Progenitor cell of endocrine pancreas (in vitro differentiated cells): ENCODE results near the gene LRBA. TPM values are rescaled to one million over a fixed set of nuclear protein-coding genes. Genes with fewer than 3 reads are reported as not detected.

Source experiments
- DNase-seq: peaks from one replicate; pipeline ENCODE4 v3.0.0; 2021; ENCODE audit warnings: low spot score; ENCODE audit not compliant: unreplicated experiment
- H3K27ac Mint-ChIP-seq: 2 replicates; pipeline ENCODE4 v1.8.0; 2021; ENCODE audit warnings: mild to moderate bottlenecking, moderate library complexity, mixed read lengths
- H3K27me3 Mint-ChIP-seq: 2 replicates; pipeline ENCODE4 v1.8.0; 2021; ENCODE audit warnings: mixed read lengths
- H3K36me3 Mint-ChIP-seq: 2 replicates; pipeline ENCODE4 v1.8.0; 2022; ENCODE audit warnings: mixed read lengths; ENCODE audit not compliant: insufficient read depth
- H3K4me1 Mint-ChIP-seq: 2 replicates; pipeline ENCODE4 v1.8.0; 2021; ENCODE audit warnings: low read depth, mixed read lengths
- H3K4me3 Mint-ChIP-seq: 2 replicates; pipeline ENCODE4 v1.8.0; 2021; ENCODE audit warnings: low read depth, mild to moderate bottlenecking, moderate library complexity, mixed read lengths
- H3K9me3 Mint-ChIP-seq: 2 replicates; pipeline ENCODE4 v1.8.0; 2021; ENCODE audit warnings: low read depth, mixed read lengths
- CTCF ChIP-seq: fragments of 200-600 bp; sonication (generic); IDR thresholded peaks from one replicate; pipeline ENCODE4 v1.5.0; 2021; ENCODE audit warnings: antibody characterized with exemption, mild to moderate bottlenecking; ENCODE audit not compliant: unreplicated experiment
- total RNA-seq: library from RNA; stranded (reverse); gene quantifications from 2 replicates; pipeline ENCODE4 v1.2.1, GENCODE V29; 2021

LRBA gene
- total RNA-seq, 1 donor from 2014 or later = 95.2 TPM

GRCh38 chr4:150482581-150482980, 532.5 kb downstream of the LRBA start:
- peaks cover 3% of the 10 kb centered on the region for H3K36me3 Mint-ChIP-seq
- H3K27ac Mint-ChIP-seq = no peak overlapping the region
- no peaks in the 10 kb centered on the region for H3K4me1 Mint-ChIP-seq
- no peak for DNase-seq
- H3K9me3 Mint-ChIP-seq = no peaks in the 10 kb centered on the region
- no peak for TF ChIP-seq CTCF
- H3K4me3 Mint-ChIP-seq = no peak overlapping the region
- no peaks in the 10 kb centered on the region for H3K27me3 Mint-ChIP-seq

GRCh38 chr4:150479657-150480056, 535.4 kb downstream of the LRBA start:
- Mint-ChIP-seq H3K4me1 (no peaks in the 10 kb centered on the region), H3K27ac (no peak overlapping the region), H3K9me3 (no peaks in the 10 kb centered on the region), H3K36me3 (no peaks in the 10 kb centered on the region), H3K4me3 (no peak overlapping the region), H3K27me3 (no peaks in the 10 kb centered on the region)
- DNase-seq = no peak
- TF ChIP-seq CTCF = no peak

- no peak for DNase-seq
- H3K27ac Mint-ChIP-seq = peak overlapping the region; percentile 21
These were observed 537.2 kb downstream of the LRBA start for GRCh38 chr4:150477869-150478268.

GRCh38 chr4:150476776-150477175, 538.3 kb downstream of the LRBA start:
- H3K4me1 Mint-ChIP-seq = peaks cover 2% of the 10 kb centered on the region
- H3K27me3 Mint-ChIP-seq = no peaks in the 10 kb centered on the region
- no peak for DNase-seq
- no peaks in the 10 kb centered on the region for H3K36me3 Mint-ChIP-seq
- no peaks in the 10 kb centered on the region for H3K9me3 Mint-ChIP-seq
- no peak overlapping the region for H3K27ac Mint-ChIP-seq
- no peak overlapping the region for H3K4me3 Mint-ChIP-seq
- TF ChIP-seq CTCF = no peak

More at GRCh38 chr4:150477869-150478268, 537.2 kb downstream of the LRBA start:
- TF ChIP-seq CTCF = no peak
- no peaks in the 10 kb centered on the region for H3K36me3 Mint-ChIP-seq
- no peak overlapping the region for H3K4me3 Mint-ChIP-seq
- H3K4me1 Mint-ChIP-seq = no peaks in the 10 kb centered on the region
- no peaks in the 10 kb centered on the region for H3K27me3 Mint-ChIP-seq
- H3K9me3 Mint-ChIP-seq = no peaks in the 10 kb centered on the region

- H3K4me3 Mint-ChIP-seq = no peak overlapping the region
- no peak overlapping the region for H3K27ac Mint-ChIP-seq
- no peak for DNase-seq
- no peaks in the 10 kb centered on the region for H3K9me3 Mint-ChIP-seq
- no peaks in the 10 kb centered on the region for H3K27me3 Mint-ChIP-seq
- TF ChIP-seq CTCF = no peak
- H3K4me1 Mint-ChIP-seq = peaks cover 2% of the 10 kb centered on the region
- peaks cover 1% of the 10 kb centered on the region for H3K36me3 Mint-ChIP-seq
These were observed 539.3 kb downstream of the LRBA start for GRCh38 chr4:150475763-150476162.
